NK-92 (cell line): ENCODE measurements around the gene MRPL44.
"Not testable (repeated sequence)": the region's sequence is repeated elsewhere in the genome, so short reads cannot be mapped to it uniquely, and the experiment has no call there.

Experiments used
- DNase-seq: peaks from one replicate; lab custom pipeline; 2025; ENCODE audit not compliant: unreplicated experiment; lab: John Stamatoyannopoulos, UW

The MRPL44 gene

GRCh38 chr2:224000662-224001061, 43.4 kb downstream of the MRPL44 start:
- not testable (repeated sequence) for DNase-seq

- no peak for DNase-seq
Measured at GRCh38 chr2:224004105-224004695, 46.9 kb downstream of the MRPL44 start.

DNA sequence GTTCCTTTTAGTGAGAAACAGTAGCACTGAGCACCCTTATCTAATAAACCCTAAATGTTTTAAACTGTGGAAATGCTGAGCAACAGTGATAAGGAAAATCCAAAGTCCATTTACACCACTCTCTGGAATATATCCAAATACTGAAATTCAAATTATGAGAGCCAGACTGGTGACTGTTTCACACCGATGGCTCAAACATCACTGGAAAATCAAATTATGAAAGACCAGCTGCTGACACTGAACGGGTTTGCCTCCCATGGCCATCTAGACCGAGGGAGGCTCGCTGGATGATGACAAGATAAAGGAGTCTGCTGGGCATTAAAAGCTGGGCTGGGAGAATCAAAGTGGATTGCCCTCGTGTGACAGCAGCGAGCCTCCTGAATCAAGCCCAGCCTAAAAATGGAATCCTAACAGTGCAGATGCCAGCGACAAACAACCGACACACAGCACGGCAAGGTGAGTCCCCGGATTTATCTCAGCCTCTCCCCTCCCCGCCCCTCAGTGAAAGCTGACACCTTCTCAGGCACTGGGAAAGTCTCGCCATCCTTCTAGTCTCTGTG, 51.5 kb downstream of the MRPL44 start:
- DNase-seq, result no peak

GRCh38 chr2:224009605-224010315, 52.5 kb downstream of the MRPL44 start:
- no peak for DNase-seq

DNA sequence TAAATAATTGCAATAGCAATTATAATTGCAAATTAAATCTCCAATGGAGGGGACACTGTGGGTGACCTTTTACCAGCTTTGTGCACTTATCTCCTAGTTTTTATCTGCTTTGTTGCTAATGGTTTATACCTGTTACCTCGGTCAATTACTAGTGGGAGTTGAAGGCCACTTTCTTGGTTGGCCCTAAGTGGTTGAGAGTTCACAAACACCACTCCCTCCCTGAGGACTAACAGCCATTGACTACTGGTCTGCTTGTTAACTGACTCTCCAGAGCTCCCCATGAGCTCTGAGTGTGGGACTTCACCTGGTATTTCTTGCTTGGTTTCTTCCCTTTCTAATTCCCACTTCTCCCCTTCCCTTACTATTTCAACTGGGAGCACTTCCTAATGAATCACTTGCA, 54.6 kb downstream of the MRPL44 start:
- DNase-seq, result no peak

- DNase-seq, result no peak
Measured at GRCh38 chr2:224014336-224014735, 57.1 kb downstream of the MRPL44 start.

GRCh38 chr2:224016963-224017362, 59.7 kb downstream of the MRPL44 start:
- DNase-seq, result no peak
